Tibial nerve (tissue), 3 donors: Measurements from ENCODE around the gene TMEM260.

Experiments used
- CTCF ChIP-seq, 5 experiments: fragments of 200-600 bp in 3 of 5; fragments of 450-650 bp in 2 of 5; sonication (generic) in 3 of 5; IDR thresholded peaks; one replicate each; pipeline ENCODE4 v1.5.1; 2016 to 2019; ENCODE audit warnings: antibody characterized with exemption in 5 of 5, mild to moderate bottlenecking in 3 of 5, moderate library complexity in 2 of 5
- POLR2A ChIP-seq, 2 donors: fragments of 450-650 bp; IDR thresholded peaks; one replicate each; pipeline ENCODE4 v1.6.1; 2017; ENCODE audit warnings: antibody characterized with exemption in 2 of 2, mild to moderate bottlenecking in 2 of 2, moderate library complexity in 2 of 2

DNA sequence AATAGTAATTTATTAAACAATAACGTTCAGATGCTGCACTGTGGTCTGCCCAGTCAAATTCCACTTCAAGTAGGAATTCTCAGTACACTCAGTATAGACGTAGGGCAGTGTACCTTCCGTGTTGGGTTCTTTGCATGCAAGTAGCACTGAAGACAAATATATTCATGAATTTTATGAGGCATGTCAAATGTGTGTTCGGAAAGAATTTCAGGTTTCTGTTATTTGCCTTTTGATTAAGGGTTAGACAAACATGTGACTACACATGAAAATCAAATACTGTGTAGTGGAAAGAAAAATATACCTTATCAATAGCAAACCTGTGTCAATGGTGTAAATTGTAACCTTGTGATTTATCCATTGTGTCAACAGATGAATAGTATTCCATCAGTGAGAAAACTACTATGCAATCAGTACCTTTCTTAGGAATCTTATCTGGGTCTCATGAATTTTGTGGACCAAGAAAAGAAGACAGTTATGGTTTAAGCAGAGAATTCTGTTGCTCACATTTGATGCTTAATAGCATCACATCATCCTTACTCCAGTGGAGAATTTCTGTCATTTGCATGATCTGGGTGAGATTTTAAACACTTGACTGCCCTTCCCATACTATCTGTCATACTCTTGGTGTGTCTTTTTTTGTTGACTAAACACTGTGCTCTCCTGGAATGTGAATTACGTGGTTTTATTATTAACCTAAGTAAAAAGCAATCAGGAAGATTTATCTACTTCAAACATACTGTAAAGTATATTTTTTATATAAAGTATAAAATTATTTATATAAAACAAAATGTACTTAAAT lies 13.3 kb downstream of the TMEM260 start:
- TF ChIP-seq POLR2A (IDR thresholded peaks at IDR 0.05) (no peak), CTCF (IDR thresholded peaks at IDR 0.05) (no peak)
